HG02571 (cell line): ENCODE measurements around the gene DOK5.

Source experiments
- ATAC-seq: cut with Tn5 transposase; IDR thresholded peaks from one replicate; pipeline ENCODE4 v1.9.1; 2021; ENCODE audit warnings: mild to moderate bottlenecking, moderate library complexity; ENCODE audit not compliant: unreplicated experiment

The DOK5 gene

GRCh38 chr20:54510541-54511129 lies 35.2 kb downstream of the DOK5 start:
- ATAC-seq, result no peak

GRCh38 chr20:54512694-54513093 lies 37.3 kb downstream of the DOK5 start:
- no peak for ATAC-seq

DNA sequence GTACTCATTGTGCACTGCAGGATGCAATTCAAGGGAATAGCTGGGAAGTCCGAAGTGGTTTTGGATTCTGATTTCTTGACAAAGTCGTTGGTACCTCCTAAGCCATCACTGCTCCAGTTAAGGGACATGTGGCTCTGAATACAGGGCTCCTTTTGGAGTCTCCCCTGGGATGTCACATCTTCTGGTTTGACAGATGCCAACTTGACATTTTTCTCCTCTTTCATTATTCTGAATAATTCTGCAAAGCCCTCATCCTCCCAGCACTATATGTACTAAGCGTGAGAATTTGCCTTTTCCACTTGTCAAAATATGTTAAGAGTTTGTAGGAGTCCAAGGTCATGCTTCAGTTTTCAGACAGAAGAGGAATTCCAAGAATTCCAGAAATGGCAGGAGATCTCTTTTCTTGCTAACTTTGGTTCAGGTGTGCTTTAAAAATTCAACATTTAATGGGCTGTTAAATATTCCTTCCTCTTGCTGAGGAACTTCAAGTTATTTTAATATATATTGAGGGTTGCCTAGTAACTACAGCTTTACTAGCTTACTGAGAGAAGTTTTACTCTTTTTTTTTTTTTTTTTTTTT lies 38.7 kb downstream of the DOK5 start:
- no peak for ATAC-seq

GRCh38 chr20:54515793-54516628 lies 40.6 kb downstream of the DOK5 start:
- ATAC-seq, result no peak

GRCh38 chr20:54517241-54517975 lies 42.0 kb downstream of the DOK5 start:
- no peak for ATAC-seq

GRCh38 chr20:54524849-54525248 lies 49.5 kb downstream of the DOK5 start:
- no peak for ATAC-seq

- no peak for ATAC-seq
Observed at GRCh38 chr20:54525916-54526590, 50.7 kb downstream of the DOK5 start.

DNA sequence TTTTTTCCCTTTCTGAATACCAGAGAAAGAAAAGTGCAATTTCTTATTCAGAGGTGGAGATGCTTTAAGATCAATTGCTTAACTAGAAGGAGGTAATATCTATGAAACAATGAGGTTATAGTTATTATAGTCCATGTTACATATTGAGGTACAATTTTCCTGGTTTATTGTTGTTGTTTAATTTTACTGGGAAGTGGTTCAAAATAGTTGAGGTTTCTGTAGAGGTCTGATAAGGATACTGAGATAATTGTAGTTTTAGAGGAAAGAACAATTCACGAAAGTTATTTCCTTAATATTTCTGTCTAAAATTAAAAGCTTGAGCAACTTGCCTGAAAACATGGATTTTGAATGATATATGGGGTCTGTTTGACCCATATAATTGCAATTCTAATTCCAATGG lies 51.4 kb downstream of the DOK5 start:
- ATAC-seq, result no peak

DNA sequence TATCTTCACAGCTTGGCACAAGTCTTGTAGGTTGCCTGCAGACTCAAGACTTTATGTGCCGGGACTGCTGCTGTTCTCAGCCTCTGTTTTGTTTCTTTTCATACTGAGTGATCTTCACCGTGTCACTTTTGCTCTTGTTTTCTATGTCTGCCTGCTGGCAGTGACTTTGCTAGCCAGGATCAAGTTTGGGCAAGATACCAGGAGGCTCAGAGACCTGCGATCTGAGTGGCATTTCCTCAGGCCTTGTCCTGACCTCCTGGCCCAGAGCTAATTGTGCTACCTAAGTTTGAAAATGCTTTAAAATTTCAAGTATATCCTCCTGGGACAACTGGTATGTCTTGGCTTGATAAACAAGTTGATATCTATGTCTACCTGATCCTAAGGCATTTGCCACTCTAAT lies 57.2 kb downstream of the DOK5 start:
- ATAC-seq, result no peak

DNA sequence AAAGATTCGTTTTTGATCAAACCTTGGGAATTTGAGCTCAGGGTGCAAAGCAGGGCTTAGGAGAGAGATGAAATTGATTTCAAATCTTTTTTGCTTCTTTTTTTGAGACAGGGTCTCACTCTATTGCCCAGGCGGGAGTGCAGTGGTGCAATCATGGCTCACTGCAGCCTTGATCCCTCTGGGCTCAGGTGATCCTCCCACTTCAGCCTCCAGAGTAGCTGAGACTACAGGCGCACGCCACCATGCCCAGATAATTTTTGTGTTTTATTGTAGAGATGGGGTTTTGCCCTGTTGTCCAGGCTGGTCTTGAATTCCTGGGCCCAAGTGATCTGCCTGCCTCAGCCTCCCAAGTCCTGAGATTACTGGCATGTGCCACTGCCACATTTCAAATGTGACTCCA lies 58.7 kb downstream of the DOK5 start:
- ATAC-seq, result no peak

GRCh38 chr20:54535033-54535432 lies 59.6 kb downstream of the DOK5 start:
- ATAC-seq, result no peak

GRCh38 chr20:54535746-54536145 lies 60.4 kb downstream of the DOK5 start:
- no peak for ATAC-seq

GRCh38 chr20:54539521-54540046 lies 64.2 kb downstream of the DOK5 start:
- ATAC-seq, result no peak

- ATAC-seq, result no peak
Observed at GRCh38 chr20:54543369-54543768, 68.0 kb downstream of the DOK5 start.

DNA sequence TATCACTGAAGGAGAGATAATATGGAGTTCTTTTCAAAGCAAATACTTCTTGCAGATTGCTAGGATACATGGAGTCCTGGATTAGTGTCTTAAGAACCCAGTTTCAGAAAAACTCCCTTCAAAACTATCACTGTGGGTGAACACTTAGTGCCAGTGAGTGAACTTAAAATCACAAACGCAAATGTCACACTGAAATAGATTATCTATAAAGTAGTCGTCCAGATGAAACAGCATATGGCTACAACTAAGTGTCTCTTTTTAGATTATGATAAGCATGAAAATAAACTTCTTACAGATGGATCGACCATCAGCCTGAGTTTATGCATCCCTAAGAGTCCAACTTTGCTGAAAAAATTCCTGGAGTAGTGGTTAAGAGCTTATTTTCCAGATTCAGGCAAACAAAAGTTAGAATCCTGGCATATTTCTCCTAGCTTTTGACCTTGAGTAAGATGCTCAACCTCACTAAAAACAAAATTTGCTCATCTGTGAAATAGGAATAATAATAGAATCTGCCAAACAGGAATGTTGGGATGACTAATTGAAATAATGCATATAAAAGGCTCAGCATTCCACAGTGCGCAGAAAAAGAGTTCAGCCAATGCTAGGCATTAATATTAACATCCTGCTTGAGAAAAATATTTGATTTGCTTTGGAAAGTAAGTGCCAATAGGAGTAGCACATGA lies 70.4 kb downstream of the DOK5 start:
- no peak for ATAC-seq

DNA sequence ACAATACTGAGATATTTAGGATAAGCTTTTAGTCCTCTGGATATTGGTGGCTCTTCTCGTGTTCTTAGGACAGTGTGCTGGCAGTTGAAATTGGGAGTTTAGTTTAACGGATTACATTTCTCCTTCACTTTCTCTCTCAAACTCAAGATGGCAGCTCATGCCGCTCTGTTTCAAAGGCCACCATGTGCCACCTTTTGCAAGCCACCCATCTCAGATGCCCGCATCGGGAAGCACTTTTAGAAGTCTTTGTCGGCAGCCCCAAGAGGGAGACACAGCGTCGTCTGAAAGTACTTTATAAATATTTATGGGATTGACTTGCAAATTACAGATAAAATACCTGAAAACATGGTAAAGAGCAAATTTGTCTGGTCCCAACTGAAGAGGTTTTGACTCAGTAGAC lies 73.5 kb downstream of the DOK5 start:
- ATAC-seq, result no peak

- no peak for ATAC-seq
Observed at GRCh38 chr20:54549658-54550326, 74.4 kb downstream of the DOK5 start.

DNA sequence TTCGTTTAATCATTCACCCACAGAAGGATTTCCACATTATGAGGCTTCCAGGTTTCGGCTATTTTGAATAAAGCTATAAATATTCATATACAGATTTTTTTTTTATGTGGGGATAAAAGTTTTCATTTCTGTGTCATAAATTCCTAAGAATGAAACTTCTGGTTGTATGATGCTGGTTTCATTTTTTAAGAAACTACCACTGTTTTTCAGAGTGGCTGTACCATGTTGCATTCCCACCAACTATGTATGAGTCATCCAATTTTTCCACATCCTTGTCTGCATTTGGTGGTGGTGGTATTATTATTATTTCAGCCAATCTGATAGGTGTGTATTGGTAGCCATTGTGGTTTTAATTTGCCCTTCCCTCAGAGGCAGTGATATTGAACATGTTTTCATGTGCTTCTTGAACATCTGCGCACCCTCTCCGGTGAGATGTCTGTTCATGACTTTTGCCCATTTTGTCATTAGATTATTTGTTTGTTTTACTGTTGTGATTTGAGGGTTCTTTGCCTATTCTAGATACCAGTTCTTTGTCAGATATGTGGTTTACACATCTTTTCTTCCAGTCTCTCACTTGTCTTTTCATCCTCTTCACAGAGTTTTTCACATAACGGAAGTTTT lies 75.5 kb downstream of the DOK5 start:
- no peak for ATAC-seq

- ATAC-seq, result no peak
Observed at GRCh38 chr20:54554006-54554405, 78.6 kb downstream of the DOK5 start.
